ENCODE data around the gene OPCML.

Gene OPCML

DNA sequence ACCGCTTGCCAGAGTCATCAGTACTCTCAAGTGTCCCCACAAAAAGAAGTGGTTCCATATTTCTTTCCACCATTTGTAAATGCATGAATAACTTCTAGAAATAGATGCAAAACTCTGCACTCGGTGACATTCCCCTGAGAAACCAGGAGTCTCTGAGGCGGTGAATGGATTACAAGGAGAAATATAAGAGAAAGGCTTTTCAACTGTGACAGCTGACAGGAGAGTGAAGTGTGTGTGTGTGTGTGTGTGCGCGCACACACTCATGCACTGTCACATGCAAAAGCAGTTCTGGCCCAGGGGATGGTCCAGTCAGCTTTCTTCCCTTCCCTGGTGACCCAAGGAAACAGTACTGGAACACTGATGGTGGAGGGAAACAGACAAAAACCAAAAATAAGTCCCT, 710.0 kb downstream of the OPCML start:
- DNase-seq, result no peak

DNA sequence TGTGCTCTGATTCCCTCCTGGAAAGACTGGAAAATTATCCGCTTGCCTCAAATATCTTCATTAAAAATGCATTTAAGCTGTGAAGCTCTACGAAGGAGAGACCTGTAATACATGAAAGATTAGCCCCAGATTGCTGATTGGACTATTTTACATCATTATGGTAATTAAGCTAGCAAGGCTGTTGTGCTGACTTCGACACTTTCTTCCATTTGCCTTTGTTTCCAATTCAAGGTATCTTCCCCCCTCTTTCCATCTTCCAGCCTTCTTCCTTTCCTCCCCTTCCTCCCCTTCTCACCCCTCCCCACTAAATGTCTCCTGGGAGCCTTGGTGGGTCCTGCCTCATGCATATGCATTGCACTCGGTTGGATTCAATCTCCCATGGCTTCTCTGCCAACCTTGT, 710.8 kb downstream of the OPCML start:
- no peak for DNase-seq

DNA sequence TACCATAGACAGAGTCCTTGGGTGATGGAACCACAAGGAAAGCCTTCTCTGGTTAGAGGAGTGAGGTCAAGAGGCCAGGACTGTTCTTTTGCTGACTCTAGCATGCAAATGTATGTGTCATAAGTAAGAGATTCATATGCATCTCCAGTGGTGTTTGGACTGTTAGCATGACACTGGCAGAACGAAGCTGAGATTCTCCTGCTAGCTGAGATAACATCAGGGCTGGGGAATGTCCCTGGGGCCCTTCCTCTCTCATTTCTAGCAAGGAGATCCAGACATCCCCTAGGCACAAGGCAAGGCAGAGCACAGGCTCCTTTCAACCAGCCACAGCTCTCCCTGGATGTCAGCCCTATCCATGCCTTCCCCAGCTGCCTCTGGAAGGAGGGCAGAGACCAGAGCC, 711.3 kb downstream of the OPCML start:
- no peak for DNase-seq

DNA sequence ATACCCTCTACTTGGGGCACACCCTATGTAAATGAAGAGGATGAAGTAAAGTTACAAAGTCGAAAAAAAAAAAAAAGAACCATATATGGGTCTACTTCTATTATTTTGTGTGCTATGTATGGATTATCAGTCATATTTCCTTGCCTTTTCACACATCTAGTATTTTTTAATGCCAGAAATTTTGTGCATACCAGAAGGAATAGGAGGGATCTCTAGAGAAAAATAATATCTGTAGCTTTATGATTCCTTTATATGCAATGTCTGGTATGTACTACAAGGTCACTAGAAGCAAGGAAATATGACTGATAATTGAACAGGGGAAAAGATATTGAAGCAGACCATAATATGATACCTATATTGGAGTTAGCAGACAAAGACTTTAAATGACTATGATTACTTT, 713.4 kb downstream of the OPCML start:
- no peak for DNase-seq

DNA sequence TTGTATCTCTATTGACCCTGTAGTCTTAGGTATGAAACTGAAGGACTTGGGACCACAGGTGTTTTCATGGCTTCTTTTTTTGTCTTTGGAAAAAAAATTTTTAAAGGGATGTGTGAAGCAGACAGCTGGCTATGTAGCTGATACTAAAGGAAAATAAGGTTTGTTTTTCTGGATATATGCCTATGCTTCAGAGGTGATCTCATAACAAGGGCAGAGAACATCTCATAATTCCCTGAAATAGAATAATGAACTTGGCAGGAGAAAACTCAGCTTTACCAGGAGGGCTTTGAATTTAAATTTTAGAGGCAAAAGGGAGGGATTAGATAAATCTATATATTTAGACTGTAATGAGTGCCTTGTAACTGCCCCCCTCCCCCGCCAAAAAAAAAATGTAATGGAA, 714.9 kb downstream of the OPCML start:
- no peak for DNase-seq

DNA sequence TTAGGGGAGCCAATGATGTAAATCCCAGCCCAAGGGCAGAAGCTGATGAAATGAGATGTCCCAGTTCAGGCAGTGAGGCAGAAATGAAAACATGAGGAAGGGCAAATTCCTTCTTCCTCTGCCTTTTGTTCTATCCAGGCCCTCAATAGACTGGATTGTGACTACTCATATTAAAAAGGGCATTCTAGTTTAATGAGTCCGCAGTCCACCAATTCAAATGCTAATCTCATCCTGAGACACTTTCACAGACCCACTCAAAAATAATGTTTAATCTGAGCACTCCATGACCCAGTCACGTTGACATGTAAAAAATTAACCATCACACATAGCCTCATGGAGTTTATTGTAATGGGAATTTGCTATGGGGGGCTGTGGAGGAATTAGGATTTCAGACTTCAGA, 717.9 kb downstream of the OPCML start:
- DNase-seq, result no peak

DNA sequence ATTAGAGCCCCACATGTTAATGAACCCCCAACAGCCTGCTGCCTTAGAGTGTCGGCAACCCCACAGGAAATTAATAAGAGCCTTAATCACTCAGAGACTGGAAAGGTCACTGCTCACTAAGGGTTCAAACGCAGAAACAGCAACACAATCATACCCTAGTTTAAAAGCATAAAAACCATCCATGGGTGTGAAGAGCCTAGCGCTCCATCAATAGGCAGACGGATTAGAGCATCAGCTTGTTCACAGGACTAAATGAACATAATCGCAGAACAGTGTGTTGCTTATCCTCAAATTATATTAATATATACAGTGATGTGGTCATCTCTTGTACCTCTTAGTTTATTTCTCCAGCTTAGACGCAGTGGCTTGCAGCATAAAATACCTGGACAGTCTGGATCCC, 720.7 kb downstream of the OPCML start:
- DNase-seq, result no peak

DNA sequence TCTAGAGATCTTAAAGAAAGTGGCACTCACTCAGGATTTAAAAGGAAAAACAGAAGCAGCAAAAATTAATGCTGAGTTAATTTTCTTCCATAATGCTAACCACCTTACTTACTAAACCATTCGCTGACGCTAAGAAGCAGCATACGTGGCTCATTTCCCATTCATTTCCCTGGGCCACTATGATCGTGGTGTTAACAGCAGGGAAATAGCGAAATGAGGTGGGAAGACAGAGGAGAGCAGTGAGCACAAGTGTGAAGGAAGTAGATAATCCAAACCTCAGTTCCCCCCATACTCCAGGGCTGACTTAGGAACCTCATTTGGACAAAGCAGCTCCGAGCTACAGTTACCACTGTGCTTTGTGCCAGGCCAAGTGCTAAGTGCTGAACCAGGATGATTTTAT, 723.2 kb downstream of the OPCML start:
- no peak for DNase-seq

DNA sequence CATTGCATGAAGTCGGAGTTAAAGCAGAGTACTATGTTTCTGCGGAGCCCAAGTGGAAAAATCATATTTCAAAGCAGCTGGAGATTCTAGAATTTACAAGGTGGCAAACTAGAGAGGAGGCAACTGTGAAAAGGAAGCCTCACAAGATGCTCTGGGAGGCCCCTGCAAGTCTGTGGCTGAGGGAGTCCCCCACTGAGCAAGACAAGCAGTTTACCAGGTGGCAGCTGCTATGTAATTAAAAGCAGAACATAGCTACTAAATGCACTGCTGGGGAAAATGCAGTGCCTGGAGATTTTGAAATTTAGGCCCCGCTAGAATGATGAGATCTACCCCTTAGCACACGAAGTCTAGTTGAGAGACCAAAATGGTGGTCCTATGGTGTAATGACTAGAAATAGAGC, 728.0 kb downstream of the OPCML start:
- DNase-seq, result no peak

DNA sequence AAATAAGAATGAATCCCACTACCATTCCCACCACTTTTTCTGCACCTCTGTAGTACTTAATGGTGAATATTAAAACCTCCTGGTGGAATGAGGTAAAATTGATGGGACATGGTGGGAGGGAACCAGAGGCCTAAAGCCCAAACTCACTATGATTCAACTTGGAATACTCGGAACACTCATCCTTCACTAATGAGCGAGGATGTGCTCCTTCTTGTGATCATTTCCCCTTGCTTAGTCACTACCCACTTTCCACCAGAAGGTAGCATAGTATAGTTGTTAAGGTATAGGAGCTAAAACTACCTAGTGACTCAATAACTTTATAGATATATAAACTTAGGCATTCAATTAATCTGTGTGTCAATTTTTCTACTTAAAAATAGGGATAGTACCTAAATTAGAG, 728.9 kb downstream of the OPCML start:
- DNase-seq, result no peak

DNA sequence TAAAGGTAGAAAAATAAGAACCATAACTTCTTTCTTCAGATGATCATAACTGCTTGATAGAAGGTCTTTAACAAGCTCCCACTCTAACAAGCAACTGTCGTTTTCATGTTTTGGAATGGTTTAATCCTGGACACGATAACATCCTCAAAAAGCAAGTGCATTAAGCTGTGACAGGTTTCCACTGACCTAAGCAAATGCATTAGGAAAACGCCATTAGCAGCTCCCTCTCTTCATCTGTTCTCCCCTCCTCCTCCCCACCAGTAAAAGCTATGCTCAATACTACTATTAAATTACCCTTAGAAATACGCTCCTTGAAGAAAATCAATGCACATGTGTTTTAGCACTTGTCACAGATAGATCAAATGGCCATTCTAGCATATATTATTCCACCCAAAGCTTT, 729.4 kb downstream of the OPCML start:
- DNase-seq, result no peak

DNA sequence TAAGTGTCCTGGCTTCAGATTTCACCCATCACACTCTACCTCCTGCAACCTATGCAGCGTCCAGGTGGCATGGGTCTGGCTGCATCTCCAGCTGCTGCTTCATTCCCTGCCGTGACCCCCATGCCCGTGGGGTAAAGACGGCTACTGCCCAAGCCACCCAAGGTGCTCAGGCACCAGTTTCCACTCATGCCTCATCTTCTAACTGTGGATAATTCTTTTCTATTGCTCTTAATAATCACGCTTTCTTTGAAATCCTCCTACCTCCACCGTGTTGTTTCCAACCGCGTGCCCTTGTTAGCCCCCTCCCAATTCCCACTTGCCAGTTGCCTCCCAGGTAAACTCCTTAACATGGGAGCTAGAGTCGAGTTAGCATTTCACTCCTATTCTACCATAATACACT, 738.5 kb downstream of the OPCML start:
- DNase-seq, result no peak

DNA sequence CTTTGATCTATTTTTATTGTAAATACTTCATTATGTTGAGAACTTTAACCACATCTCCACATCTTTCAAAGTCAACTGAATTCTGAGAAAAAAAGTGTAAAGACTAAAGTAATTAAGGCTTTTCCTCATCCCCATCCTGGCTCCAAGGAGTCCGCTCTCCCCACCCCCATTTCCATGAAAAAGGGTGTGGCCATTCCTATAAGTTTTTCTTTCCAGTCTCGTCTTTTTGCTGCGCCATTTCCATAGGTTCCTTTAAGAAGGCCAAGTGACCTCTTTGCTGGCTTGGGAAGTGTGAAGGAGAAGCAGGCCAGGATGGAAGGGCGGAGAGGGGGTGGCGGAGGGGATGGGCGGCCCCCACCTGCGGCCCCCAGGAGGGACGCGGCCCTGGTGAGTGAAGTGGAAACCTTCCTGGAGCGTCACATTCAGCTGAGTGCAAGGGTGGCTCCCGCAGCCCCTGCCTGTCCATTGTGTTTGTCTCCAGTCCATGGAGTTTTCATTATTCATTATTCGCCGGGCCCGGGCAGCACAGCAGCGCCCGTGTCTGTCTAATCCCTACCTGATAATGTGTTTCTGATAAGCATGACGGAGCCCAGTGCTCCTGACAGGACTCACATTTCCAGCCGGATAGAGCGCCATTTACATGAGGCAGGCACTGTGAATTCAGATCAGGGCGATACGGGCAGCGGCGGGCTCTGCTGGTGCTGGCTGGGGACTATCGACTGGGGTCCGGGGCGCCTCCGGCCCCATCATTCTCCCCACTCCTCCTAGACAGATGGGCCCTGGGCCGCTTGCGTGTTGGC, 739.8 kb downstream of the OPCML start:
- DNase-seq, result no peak

DNA sequence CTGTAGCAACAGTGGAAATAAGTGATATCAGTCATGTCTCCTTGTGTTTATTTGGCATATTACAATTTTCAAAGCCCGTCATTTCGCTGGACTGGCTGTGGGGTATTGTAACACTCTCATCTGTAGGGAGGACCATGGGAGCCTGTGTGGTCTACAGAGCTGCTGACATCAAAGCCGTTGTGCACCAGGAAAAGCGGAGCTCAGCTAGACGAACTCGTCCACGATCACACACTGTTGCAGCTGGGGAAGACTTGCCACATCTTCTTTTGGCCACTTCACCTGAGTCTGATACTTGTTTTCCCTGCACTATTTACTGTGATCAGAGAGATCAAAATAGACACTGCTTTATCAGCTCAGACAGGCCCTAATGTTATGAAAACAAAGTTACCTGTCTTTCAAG, 741.3 kb downstream of the OPCML start:
- no peak for DNase-seq

DNA sequence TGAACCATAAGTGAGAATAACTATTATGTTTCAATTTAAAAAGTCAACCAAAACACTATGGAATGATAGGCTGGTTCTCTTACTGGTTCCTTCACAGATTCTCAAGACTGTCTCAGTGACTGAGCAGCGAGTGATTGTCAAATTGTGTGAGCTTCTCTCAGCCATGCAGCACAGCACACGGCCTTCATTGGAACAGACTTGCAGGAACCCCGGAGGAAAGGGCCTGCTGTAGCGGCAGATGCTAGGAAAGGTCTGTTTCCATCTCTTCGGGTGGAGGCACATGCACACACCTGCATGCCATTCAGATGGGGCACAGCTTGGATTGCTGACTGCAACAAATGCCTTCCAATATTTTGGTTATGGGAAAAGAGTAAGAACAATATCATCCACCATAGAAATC, 741.8 kb downstream of the OPCML start:
- DNase-seq, result no peak

DNA sequence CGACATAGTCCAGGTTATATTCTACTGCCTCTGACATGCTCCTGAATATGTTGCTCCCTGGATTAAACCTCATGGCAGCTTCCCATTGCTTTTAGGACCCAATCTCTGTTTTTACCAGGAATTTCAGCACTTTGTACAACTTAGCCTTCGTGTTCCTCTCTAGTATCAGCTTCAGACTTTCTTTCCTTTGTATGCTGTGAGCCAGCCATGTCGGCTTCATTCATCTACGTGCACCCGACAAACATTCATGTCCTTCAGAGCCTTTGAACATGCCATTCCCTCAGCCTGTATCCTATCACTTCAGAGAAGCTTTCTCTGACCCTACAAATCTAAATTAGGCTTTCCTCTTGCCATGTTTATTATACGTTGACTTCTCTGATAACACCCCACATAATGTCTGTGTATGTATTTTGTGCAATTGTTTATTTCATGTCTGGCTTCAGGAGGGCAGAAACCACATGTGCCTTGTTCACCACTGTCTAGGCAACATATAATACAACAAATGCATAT, 743.4 kb downstream of the OPCML start:
- no peak for DNase-seq

DNA sequence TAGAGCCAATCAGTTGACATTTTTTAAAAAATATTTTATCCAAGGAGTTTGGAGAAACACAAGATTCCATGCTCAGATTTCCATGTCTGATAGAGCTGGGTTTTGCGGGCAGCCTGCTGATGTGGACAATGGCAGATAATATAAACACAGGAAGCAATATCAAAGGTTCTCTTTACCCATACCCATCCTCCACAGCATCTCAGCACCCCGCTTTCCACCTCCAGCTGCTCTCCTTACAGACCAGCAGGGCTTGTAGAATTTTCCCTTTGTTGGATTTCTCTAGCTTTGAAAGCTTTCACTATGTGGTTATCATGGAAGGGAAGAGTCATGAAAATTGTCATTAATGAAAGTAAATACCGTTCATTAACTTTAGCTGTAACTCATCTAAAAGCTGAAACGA, 746.4 kb downstream of the OPCML start:
- no peak for DNase-seq

DNA sequence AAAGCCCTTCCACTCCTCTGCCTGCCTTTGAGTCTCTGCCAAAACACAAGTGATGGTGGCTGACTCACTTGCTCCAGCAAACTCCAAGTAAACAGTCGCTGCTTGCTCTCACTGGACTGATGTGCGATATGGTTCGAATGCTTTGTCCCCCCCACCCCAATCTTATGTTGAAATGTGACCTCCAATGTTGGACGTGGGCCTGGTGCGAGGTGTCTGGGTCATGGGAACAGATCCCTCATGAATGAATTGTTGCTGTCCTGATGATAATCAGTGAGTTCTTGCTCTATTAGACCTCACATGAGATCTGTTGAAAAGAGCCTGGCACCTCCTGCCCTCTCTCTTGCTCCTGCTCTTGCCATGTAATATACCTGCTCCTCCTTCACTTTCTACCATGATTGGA, 747.9 kb downstream of the OPCML start:
- DNase-seq, result no peak

DNA sequence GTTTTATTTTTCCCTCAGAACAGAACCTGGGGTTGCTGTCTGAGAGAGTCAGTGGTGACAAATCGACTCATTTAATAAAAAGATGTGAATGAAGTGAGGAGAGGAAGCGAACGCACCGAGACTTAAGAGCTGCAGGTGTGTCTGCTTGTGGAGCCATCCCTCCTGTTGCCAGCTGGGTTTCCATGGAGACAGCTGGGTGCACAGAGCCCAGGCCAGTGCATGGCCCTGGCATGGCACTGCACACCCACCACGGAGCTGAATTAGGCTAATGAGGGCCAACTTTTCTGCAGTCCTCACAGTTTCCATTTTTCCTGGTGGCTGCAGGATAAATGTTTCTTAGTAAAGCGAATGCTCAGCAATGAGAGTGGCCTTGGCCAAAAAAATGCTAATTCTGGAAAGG, 750.2 kb downstream of the OPCML start:
- DNase-seq, result peak; percentile 86

DNA sequence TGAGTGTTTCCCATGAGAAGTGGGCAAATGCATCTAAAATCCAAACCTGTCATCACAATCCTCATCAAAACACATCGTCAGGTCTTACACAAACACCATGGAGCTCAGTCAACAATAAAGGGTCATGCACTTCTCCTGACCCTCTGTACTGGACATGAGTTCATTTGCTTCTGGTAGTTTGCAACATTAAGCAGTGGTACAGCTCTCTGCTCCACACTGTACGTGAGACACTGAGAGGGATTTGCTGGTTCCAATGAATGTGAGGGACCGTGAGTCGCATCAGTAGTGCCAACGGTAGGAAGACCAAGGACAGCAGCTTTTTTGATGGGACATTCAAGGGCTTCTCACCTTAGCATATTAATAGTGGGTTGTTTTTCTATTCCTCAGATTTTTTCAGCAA, 752.3 kb downstream of the OPCML start:
- DNase-seq, result no peak

DNA sequence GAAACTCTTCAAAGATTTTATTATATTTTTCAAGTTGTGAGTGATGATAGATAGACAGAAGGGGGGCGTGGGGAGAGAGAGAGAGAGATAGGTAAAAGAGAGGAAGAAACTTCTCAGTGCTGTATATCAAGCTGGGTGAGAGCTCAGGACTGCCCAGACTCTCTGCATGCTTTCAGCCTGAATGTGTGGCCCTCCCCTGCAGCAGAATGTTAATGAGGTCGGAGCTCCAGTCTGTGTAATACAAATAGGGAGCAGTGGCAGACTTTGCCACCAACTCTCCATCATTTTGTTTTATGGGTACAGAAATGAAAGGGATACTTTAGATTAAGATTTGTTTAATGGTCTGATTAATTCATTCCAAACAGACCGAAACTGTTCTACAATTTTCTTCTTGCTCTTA, 752.8 kb downstream of the OPCML start:
- DNase-seq, result no peak

DNA sequence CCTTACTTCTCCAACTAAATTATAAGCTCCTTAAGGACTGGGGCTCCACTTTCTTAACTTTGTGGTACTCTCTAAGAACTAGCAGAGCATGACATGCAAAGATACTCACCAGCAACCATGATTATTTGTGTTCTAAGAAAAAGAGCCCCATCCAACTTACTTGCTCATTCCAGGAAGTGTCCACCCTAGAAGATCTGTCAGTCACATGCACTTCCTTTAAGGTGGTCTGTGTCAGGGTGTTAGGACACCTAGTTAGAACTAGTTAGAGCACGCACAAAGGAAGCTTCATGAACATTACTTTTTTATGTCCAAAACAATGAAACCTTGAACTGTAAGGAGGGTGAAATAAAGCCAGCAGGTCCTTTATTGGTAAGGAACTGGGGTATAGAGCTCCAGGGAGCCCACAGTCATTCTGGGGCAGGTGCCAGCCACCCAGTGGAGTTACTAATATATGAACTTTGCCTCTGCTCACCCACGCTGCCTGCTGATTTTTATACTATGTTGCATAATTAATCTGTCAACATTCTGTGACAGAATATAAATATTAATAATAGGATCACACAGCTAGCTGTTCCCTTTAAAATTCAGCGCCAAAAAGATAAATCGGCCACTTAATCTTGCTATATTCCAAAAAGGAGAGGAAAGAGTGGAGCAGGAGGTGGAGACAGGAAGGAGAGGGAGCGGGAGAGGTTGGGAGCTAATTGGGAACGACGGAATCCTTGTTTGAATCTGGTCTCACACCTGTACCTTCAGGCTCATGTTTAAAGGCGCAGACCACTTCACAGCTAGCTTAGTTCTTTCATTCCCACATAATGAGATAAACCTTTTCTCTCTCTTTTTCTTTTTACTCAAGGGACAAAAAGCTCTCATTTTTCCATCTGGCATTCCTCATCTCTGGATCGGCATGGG, 755.0 kb downstream of the OPCML start:
- DNase-seq, result no peak

DNA sequence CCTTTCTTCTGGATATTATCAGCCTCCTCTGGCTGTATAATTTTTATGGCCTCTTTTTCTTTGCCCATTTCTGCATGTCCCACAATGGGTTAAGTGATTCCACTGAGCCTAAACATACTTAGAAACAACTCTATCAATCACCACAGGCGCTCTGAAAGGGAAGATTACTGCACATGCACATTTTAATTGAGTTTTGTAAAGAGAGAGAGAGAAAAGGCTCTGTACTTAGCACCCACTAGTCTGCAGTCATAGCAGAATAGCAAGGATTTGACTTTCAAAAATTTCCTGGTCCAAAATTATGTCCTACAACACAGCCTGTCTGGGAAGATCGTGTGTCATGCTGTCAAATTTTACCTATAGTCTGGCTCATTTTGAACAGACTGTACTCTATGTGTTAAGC, 758.5 kb downstream of the OPCML start:
- no peak for DNase-seq
